KOPT-K1 (cell line): ENCODE results near the gene ELL2.

Source experiments
- H3K27ac ChIP-seq: fragments of 200-600 bp; sonication (generic); 2 replicates; pipeline ENCODE4 v1.5.1; 2016; ENCODE audit warnings: antibody characterized with exemption, mild to moderate bottlenecking, low read depth, low read length; ENCODE audit not compliant: poor library complexity, severe bottlenecking
- H3K36me3 ChIP-seq: fragments of 200-600 bp; sonication (generic); 2 replicates; pipeline ENCODE4 v1.5.1; 2017; ENCODE audit warnings: antibody characterized with exemption, mild to moderate bottlenecking, low read length, moderate library complexity; ENCODE audit not compliant: insufficient read depth
- H3K9me3 ChIP-seq: fragments of 200-600 bp; sonication (generic); 2 replicates; pipeline ENCODE4 v1.5.1; 2017; ENCODE audit warnings: antibody characterized with exemption, low read length, mild to moderate bottlenecking; ENCODE audit not compliant: insufficient read depth, poor library complexity, severe bottlenecking

The ELL2 gene

DNA sequence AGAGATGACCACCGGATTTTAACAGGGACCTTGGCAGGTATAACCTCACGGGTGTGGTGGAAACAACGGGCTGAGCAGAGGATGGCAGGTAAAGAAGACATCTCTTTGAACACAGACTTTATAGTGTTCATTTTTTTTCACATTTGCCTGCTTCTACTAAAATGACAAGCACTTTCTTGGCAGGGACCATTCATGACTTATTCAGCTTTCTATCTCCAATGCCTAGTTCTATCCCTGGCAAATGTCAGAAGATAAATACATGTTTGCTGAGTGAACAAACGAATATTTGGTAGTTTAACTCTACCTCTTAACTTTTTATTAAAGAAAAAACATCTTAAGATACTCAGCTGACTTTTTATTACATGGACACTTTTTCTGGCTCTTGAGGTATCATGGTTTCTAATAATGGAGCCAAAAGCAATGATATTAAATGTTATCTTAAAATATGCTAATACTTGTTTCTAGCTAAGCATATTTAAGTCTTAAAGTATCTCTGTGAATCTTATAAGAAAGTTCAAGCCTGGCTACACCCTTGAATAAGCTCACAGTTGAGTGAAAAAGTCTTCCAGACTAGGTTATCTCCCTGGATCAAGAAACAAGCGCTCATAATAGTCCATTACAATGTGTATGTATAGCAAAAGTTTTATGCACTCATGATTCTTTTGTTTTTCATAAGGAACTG lies 8.5 kb downstream of the ELL2 start:
- no peaks in the 10 kb centered on the region for H3K9me3 ChIP-seq
- no peaks in the 10 kb centered on the region for H3K36me3 ChIP-seq
- no peak overlapping the region for H3K27ac ChIP-seq

DNA sequence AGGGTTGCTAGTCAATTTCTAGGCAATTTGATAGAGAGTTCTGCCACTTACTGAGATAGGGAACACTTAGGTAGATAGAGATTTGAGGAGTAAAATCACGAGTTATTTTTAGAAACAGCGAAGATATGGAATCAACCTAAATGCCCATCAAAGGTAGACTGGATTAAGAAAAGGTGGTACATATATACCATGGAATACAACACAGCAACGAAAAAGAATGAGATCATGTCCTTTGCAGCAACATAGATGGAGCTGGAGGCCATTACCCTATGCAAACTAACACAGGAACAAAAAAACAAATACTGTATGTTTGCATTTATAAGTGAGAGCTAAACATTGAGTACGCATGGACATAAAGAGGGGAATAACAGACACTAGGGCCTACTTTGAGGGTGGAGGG lies 9.7 kb downstream of the ELL2 start:
- Histone ChIP-seq H3K9me3 (no peaks in the 10 kb centered on the region), H3K27ac (no peak overlapping the region), H3K36me3 (no peaks in the 10 kb centered on the region)

DNA sequence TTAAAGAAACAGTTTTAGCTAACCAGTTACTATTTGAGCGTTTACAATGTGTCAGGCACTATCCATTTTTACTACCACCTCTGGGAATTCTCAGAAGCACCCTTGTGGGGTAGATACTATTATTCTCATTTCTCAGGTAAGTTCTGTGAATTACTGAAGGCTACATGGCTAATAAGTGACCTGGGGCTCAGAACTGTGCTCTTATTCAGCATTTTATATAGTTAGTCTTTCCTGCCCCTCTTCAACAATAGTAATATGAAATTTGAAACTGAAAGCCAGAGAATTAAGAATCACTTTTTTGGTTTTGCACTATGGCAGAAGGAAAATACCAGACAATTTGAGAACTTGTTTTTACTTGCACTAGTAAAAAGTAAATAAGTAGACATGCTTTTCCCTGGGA lies 11.8 kb downstream of the ELL2 start:
- no peaks in the 10 kb centered on the region for H3K36me3 ChIP-seq
- H3K27ac ChIP-seq: no peak overlapping the region

DNA sequence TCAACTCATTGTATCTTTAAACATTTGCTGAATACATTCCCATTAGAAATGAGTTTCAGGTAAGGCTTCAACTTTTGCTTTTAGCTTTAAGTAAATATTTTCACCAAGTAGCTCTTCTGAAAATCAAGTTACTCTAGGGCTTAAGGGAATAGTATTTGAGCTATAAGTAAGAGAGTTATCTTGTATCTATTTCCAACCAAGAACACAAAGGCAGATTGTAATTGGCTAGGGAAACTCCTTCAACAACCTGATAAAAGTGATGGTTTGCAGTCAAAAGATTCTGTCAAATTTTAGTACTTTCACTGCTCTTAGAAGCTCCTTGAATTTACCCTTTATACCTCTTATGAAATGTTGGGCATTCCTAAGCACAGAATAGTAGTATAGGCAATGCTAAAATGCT lies 13.0 kb downstream of the ELL2 start:
- no peaks in the 10 kb centered on the region for H3K36me3 ChIP-seq
- no peaks in the 10 kb centered on the region for H3K9me3 ChIP-seq
- H3K27ac ChIP-seq: no peak overlapping the region

More for the DNA sequence above, 11.8 kb downstream of the ELL2 start:
- H3K9me3 ChIP-seq: no peaks in the 10 kb centered on the region

DNA sequence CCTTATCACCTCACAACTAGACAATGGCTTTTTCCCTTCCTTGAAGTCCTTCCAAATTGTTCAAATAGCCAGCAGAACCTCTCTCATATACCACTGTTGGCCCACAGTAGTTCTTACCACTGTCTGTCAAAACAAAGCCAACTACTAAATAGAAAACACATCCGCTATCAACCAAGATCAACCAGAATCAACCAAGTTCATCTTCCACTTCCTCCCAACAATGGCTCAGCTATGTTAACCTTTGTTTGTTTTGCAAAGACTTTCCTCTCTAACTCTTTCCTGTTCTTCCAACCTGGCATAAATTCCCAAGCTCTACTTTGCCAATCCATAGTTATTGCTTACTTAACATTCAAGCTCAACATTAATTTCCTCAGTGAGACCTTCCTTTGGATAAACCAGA lies 15.2 kb downstream of the ELL2 start:
- Histone ChIP-seq H3K27ac (no peak overlapping the region), H3K36me3 (no peaks in the 10 kb centered on the region), H3K9me3 (no peaks in the 10 kb centered on the region)

DNA sequence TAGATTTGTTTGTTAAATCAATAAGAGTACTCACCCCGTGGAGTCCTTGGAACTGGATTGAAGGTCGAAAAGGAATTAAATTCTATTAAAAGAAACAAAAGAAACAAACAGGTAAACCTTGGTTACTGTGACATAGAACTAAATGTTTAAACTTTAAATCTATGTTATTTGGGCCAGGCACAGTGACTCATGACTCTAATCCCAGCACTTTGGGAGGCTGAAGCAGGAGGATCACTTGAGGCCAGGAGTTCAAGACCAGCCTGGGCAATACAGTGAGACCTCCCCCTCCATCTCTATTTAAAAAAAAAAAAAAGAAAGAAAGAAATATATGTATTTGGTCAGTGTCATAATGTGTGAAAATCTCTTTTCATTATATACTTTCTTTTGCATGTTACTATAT lies 18.7 kb downstream of the ELL2 start:
- Histone ChIP-seq H3K9me3 (no peaks in the 10 kb centered on the region), H3K36me3 (no peaks in the 10 kb centered on the region), H3K27ac (no peak overlapping the region)

DNA sequence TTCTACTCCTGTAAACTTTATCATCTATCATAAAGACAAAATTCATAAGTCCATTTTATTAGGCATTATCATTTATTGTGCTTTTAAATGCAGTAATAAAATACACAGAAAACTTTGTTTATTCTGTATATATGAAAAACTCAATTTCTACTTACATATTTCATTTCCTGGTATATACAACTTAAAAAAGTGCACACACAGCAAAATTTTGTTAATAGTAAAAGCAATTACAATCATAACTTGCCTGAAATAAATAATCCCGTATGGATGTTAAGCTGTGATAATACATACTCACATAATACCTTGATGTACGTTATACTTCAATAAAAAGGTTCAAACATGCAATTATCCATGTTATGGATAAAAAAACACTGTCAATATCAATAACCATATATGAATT lies 19.2 kb downstream of the ELL2 start:
- no peaks in the 10 kb centered on the region for H3K36me3 ChIP-seq
- H3K9me3 ChIP-seq: no peaks in the 10 kb centered on the region
- H3K27ac ChIP-seq: no peak overlapping the region

DNA sequence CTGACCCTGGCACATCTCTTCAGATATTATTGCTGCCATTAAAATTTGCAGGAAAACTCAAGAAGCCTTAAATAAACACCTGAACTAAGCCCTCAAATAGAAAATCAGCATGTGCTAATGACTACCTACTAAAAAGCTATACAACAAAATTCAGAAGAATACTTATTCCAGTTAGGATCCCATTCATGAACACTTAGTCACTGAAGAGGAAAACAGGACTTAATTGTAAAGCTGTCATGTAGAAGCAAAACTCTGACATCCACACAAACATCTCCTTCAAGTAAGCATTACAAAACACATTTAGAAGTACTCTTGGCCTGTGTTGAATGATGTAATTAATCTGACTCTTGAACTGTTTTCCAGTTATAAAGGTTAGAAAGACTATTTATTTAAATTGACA lies 19.9 kb downstream of the ELL2 start:
- H3K27ac ChIP-seq: no peak overlapping the region
- no peaks in the 10 kb centered on the region for H3K36me3 ChIP-seq
- H3K9me3 ChIP-seq: no peaks in the 10 kb centered on the region

DNA sequence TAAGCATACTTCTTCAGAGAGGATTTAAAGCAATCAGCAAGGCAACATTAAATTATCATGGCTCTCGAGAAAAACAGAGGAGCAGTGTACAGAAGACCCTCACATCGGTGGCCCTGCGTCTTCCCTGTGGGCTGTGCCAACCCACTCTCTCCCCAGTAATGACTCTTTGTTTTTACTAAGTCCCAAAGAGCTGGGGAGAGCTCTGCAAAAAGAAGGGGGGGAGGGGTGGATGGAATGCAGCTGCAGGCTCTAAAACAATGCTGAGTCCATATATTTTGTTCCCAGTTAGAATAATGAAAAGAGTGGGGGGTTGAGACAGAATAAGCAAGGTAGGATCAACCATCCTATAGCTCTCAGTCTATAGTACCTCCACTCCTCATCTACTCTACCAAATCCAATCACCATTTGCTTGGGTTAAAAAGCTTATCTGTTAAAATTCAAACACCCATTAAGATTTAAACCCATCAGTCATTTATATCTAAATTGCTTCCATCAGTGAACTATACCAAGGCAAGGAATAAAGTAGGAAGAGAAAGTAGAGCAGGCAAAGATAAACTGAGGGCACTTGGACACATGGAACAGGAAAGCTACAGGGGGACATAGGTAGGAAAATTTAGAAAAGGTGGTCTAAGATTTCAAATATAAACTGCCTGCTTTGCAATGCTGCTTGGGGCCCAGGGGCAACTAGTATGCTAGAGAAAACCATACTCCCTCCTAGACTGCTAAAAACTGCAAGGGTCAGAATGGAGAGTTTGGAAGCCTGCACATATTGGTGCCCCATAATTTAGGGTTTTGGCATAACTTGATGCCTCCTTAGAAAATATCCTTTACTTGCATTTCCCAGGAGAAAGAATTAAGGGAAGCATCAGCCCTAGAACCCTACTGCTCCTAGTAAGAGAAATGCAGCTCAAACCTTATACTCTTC lies 20.6 kb downstream of the ELL2 start:
- H3K36me3 ChIP-seq: no peaks in the 10 kb centered on the region
- H3K27ac ChIP-seq: no peak overlapping the region
- H3K9me3 ChIP-seq: no peaks in the 10 kb centered on the region

DNA sequence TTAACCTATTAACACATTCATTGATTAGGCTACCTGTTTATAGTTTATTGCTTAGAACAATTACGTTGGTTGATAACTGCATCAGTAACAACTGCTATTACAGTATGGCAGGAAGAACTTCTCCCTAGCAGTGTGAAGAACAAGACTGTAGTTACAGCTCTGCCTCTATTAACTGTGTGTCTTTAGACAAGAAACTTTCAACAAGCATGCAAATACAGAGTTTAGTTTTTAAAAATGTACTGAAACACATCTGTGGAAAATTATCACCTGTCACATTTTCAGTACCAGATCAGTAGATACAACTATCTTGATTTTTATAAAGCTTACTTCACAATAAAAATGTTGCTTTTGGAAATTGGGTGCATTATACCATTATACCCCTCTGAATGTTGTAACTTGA lies 22.2 kb downstream of the ELL2 start:
- H3K27ac ChIP-seq: no peak overlapping the region
- H3K36me3 ChIP-seq: no peaks in the 10 kb centered on the region
- no peaks in the 10 kb centered on the region for H3K9me3 ChIP-seq

DNA sequence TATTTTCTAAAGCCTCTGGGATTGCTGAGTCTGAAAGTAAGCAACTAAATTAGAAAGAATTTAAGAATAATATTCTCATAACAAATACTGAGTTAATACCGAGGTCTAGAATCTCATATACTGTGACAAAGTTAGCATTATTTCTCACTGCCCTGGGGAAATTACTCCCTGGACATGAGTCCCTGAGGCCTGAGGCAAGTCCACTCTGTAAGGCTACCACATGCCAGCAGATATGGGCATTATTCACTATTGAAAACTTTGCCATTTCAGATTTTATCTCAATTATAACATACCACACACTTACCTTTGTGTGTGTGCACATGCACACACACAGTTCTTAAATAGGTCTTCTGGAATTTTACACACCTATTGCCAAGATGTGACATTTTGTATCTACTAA lies 22.9 kb downstream of the ELL2 start:
- no peaks in the 10 kb centered on the region for H3K36me3 ChIP-seq
- no peak overlapping the region for H3K27ac ChIP-seq
- H3K9me3 ChIP-seq: no peaks in the 10 kb centered on the region

DNA sequence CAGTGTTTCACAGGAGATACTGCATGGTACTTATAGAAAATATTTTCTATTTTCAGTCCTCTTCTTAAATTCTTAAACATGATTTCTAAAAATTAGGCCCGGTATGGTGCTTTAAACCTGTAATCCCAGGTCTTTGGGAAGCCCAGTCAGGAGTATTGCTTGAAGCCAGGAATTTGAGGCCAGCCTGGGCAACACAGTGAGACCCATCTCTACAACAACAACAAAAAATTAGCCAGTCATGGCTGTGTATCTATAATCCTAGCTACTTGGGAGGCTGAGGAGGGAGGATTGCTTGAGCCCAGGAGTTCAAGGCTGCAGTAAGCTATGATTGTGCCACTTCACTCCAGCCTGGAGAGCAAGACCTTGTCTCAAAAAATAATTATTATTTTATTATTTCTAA lies 23.3 kb downstream of the ELL2 start:
- Histone ChIP-seq H3K36me3 (no peaks in the 10 kb centered on the region), H3K9me3 (no peaks in the 10 kb centered on the region), H3K27ac (no peak overlapping the region)

DNA sequence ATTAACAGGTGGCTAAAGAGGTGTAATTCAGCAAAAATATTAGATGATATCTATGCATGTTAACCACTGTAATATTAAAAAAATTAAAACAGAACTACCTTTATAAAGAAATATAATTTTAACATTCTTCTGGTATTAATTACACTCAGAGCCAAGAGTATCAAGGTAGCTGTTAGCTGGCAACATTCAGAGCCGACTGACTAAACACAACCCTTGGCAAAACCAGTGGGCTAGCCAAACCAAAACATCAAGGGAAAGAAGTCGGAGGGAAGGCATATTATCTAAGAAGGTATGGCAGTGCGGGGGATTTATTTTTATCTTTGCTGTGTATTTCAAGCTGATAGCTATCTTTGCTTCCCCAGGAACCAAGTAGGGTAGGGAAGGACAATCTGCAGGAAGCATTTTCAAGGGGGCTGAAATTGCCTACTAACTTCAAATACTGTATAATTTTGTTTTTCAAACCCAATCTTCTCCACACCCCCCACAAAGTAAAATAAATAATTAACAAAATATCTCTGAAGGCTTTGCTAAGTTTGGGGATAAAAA lies 24.0 kb downstream of the ELL2 start:
- H3K9me3 ChIP-seq: no peaks in the 10 kb centered on the region
- H3K27ac ChIP-seq: no peak overlapping the region
- no peaks in the 10 kb centered on the region for H3K36me3 ChIP-seq

DNA sequence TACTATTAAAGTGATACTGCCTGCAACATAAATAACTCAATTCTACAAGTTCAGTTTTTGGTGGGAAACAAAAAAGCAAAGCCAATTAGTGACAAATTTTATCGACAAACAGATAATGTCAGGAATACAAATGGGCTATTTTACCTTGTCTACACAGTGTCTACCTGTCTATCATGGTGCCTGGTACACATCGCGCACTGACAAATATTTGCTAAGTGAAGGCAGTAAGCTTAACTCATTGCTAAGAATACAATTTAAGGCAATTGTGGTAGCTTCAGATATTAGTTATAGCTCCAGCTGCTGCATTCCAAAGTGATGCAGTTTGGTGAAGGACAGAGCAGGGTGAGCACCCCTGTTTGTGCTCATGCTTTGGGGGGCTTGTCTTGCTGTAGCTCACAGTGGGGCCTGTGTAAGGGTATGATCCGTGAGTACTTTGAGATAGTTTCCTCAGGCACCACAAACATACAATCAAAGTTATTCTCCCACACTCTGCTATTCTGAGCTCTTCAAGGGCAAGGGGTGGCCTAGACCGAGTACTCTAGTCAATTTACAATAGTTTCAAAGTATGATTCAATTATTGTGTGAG lies 24.7 kb downstream of the ELL2 start:
- H3K27ac ChIP-seq: no peak overlapping the region
- no peaks in the 10 kb centered on the region for H3K9me3 ChIP-seq
- no peaks in the 10 kb centered on the region for H3K36me3 ChIP-seq

DNA sequence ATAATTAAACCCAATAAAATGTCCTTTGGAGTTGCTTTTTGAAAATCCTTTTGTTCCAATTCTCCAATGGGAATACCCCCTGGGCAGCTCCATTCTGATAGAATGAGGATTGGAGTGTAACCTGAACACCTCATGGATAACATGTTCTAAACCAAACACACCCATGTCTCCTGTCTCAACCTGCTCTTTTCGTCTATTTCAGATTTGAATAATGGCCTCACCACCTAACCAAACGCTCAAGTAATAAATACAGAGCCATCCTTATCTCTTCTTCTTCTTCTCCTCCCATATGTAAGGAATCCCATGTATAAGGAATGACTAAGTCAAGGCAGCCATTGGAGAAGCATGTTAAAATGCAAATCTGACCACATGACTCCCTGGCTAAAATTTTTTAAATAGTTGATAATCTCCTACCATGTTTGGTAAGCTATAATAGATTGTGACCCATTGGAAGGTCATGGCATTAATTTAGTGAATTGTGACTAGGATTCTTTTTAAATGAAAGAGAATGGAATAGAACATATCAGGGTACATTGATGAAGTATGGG lies 26.0 kb downstream of the ELL2 start:
- H3K9me3 ChIP-seq: no peaks in the 10 kb centered on the region
- no peaks in the 10 kb centered on the region for H3K36me3 ChIP-seq
- H3K27ac ChIP-seq: no peak overlapping the region
